Activated T-cell treated with anti-CD3 and anti-CD28 coated beads, Interleukin-2, amount 50 U/mL, for 24 hours (primary cell): ENCODE results near the gene SORBS2.

Experiments used
- DNase-seq: peaks from one replicate; pipeline ENCODE4 v3.0.0-alpha.2; 2020
- H3K27ac Mint-ChIP-seq: 2 replicates; pipeline ENCODE4 v1.8.0; 2020; ENCODE audit warnings: mild to moderate bottlenecking, mixed read lengths
- H3K27me3 Mint-ChIP-seq: 2 replicates; pipeline ENCODE4 v1.8.0; 2020; ENCODE audit warnings: mixed read lengths
- H3K36me3 Mint-ChIP-seq: 2 replicates; pipeline ENCODE4 v1.8.0; 2020; ENCODE audit warnings: low read depth, mixed read lengths
- H3K4me1 Mint-ChIP-seq: 2 replicates; pipeline ENCODE4 v1.8.0; 2020; ENCODE audit warnings: low read depth, mixed read lengths
- H3K4me3 Mint-ChIP-seq: 2 replicates; pipeline ENCODE4 v1.8.0; 2020; ENCODE audit warnings: mild to moderate bottlenecking, moderate library complexity, mixed read lengths
- H3K9me3 Mint-ChIP-seq: 2 replicates; pipeline ENCODE4 v1.8.0; 2020; ENCODE audit warnings: mixed read lengths

The SORBS2 gene

GRCh38 chr4:185736882-185737281 is 75.1 kb downstream of the SORBS2 start:
- Mint-ChIP-seq H3K4me3 (no peak overlapping the region), H3K9me3 (no peaks in the 10 kb centered on the region), H3K36me3 (no peaks in the 10 kb centered on the region), H3K27ac (no peak overlapping the region), H3K4me1 (no peaks in the 10 kb centered on the region), H3K27me3 (peaks cover 27% of the 10 kb centered on the region)
- DNase-seq = no peak

DNA sequence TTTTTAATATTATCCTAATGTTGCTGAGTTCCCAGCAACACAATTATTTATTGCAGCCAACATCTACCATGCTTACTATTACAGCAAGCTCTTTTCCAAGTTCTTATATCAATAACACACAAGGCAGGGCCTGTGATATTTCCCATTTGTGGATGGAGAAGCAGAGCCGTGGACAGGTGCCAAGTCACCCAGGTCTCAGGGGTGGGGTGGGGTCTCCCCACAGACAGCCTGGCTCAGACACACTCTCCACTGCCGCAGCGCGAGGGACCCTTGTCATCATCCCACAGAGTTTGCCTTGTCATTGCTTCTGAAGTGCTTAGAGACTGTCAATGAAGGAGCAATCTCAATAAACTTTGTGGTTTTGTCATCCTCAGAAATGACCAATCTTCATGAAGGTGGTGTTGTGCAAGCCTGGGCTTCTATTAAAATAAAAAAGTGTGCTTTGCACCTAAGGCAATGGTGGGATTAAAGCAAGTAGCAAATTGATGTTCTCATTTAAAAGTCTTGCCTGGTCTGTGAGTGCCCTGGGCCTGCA is 76.1 kb downstream of the SORBS2 start:
- DNase-seq = no peak
- H3K36me3 Mint-ChIP-seq = no peaks in the 10 kb centered on the region
- H3K4me1 Mint-ChIP-seq = no peaks in the 10 kb centered on the region
- H3K4me3 Mint-ChIP-seq = no peak overlapping the region
- no peak overlapping the region for H3K27ac Mint-ChIP-seq
- H3K27me3 Mint-ChIP-seq = peaks cover 28% of the 10 kb centered on the region
- H3K9me3 Mint-ChIP-seq = no peaks in the 10 kb centered on the region

DNA sequence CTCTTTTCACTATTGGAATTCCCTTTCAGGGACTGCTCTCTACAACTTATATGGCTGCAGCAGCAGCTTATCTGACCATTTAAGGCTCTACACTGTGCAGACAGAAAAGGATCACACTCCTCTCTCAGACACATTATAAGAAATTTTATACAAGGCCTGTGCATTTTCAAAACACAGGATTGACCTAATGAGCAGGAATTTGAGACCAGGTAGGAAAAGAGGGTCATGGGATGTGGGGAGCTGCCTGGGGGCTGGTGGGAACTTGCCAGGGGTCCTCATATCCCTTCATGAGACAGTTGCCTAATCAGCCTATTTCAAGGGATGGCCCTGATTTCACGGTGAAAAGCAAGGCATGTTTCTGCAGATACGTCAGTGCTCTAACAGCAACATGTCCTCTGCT is 77.1 kb downstream of the SORBS2 start:
- no peak overlapping the region for H3K27ac Mint-ChIP-seq

DNA sequence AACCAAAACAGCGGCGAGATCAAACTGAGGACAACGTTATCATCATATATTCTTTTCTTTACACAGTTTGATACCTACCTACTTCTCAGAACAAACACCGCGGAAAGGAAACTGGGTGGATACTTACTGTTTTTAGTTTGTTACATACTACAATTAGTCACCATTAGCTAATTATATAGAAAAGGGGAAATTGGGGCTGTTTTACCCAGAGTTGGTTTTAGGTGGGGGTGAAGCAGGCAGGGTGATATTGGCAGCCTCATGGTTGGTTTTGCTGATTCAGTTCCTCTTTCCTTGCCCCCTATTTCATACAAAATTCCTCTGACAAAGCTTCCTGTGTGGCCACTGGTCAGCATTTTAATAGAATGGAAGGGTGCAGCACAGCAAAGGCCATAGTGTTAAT is 77.8 kb downstream of the SORBS2 start:
- DNase-seq = no peak
- Mint-ChIP-seq H3K27me3 (peaks cover 28% of the 10 kb centered on the region), H3K4me1 (no peaks in the 10 kb centered on the region), H3K9me3 (no peaks in the 10 kb centered on the region), H3K36me3 (no peaks in the 10 kb centered on the region), H3K27ac (no peak overlapping the region), H3K4me3 (no peak overlapping the region)

More for the DNA sequence above, 77.1 kb downstream of the SORBS2 start:
- Mint-ChIP-seq H3K9me3 (no peaks in the 10 kb centered on the region), H3K36me3 (no peaks in the 10 kb centered on the region), H3K4me1 (no peaks in the 10 kb centered on the region), H3K27me3 (peaks cover 28% of the 10 kb centered on the region), H3K4me3 (no peak overlapping the region)
- no peak for DNase-seq

GRCh38 chr4:185730849-185731608 is 81.0 kb downstream of the SORBS2 start:
- Mint-ChIP-seq H3K9me3 (no peaks in the 10 kb centered on the region), H3K27ac (no peak overlapping the region), H3K27me3 (peaks cover 28% of the 10 kb centered on the region), H3K4me3 (no peak overlapping the region), H3K36me3 (no peaks in the 10 kb centered on the region), H3K4me1 (no peaks in the 10 kb centered on the region)
- DNase-seq = no peak

GRCh38 chr4:185730387-185730786 is 81.6 kb downstream of the SORBS2 start:
- DNase-seq = no peak
- no peak overlapping the region for H3K27ac Mint-ChIP-seq
- no peaks in the 10 kb centered on the region for H3K9me3 Mint-ChIP-seq
- no peak overlapping the region for H3K4me3 Mint-ChIP-seq
- H3K27me3 Mint-ChIP-seq = peaks cover 26% of the 10 kb centered on the region
- H3K4me1 Mint-ChIP-seq = no peaks in the 10 kb centered on the region
- no peaks in the 10 kb centered on the region for H3K36me3 Mint-ChIP-seq

DNA sequence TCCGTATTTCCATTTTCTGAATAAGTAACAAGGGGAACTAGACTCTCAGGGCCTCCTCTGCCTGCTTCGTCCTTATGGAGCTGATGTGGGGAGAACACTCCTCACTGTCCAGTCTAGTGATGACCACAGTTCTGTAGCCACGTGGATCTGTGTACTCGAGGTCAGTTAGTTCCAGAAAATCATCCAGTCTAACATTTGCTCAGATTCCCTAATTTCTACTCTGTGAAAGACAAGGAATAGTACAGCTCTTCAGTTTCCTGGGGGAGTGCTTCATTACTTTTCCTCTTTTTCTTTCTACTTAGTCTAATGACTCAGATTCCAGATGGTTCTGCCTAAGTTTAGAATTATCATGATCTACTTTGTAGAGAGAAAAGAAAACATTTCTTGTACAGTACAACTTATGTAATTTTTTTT is 82.6 kb downstream of the SORBS2 start:
- H3K36me3 Mint-ChIP-seq = no peaks in the 10 kb centered on the region
- H3K4me3 Mint-ChIP-seq = no peak overlapping the region
- no peak overlapping the region for H3K27ac Mint-ChIP-seq
- H3K9me3 Mint-ChIP-seq = no peaks in the 10 kb centered on the region
- H3K4me1 Mint-ChIP-seq = no peaks in the 10 kb centered on the region
- DNase-seq = no peak
- H3K27me3 Mint-ChIP-seq = peaks cover 20% of the 10 kb centered on the region

DNA sequence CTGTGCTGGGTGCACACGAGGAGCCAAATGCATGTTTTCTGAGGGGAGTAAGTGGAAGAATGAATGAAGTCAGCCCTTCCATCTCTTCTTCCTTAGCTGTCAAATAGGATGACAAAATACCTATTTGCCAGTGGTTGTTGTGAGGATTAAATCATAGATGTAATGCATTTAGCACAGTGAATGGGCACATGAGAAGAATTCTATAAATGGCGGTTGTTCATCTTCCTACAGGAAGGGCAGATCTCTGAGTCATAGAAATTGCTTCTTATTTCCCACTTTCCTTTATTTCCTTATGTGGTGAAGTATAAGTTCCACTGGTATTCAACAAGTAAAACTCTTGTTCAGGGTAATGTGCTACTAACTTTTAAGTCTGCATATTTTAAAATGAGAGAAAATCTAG is 83.1 kb downstream of the SORBS2 start:
- no peaks in the 10 kb centered on the region for H3K4me1 Mint-ChIP-seq
- no peak overlapping the region for H3K4me3 Mint-ChIP-seq
- no peak overlapping the region for H3K27ac Mint-ChIP-seq
- H3K27me3 Mint-ChIP-seq = peaks cover 17% of the 10 kb centered on the region
- H3K9me3 Mint-ChIP-seq = no peaks in the 10 kb centered on the region
- no peaks in the 10 kb centered on the region for H3K36me3 Mint-ChIP-seq
- no peak for DNase-seq

GRCh38 chr4:185726931-185727330 is 85.1 kb downstream of the SORBS2 start:
- no peak for DNase-seq
- no peaks in the 10 kb centered on the region for H3K4me1 Mint-ChIP-seq
- no peak overlapping the region for H3K27ac Mint-ChIP-seq
- H3K36me3 Mint-ChIP-seq = no peaks in the 10 kb centered on the region
- peaks cover under 1% of the 10 kb centered on the region for H3K27me3 Mint-ChIP-seq
- no peaks in the 10 kb centered on the region for H3K9me3 Mint-ChIP-seq
- H3K4me3 Mint-ChIP-seq = no peak overlapping the region

DNA sequence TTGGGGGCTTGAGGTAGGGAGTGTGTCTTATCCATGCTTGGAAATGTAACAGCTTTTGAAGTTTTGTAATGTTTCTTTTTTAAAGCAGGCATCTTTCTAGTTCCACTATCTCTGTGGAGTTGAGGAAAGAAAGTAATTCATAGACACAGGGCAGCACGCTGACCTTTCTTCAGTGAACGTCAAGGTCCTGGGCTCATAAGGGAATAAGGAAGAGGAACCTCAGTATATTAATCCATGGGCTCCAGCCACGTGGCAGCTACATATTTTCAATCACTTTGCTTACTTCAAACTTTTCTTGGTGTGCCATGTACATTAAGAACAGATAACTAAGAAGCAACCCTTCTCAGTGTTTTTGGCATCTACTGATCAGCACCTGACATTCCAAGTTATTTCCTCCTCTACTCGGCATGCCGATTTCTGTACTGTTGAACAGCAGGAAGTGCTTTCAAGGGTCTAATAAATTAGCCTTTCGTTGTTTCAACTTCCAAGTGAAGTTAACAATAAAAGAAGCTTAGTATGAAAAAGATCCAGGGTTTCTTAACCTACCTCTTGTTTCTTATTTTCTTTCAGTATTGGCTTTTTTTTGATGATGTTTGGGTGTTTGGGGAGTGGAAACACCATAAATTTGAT is 88.2 kb downstream of the SORBS2 start:
- no peak for DNase-seq
- Mint-ChIP-seq H3K27me3 (no peaks in the 10 kb centered on the region), H3K4me3 (no peak overlapping the region), H3K9me3 (no peaks in the 10 kb centered on the region), H3K36me3 (no peaks in the 10 kb centered on the region), H3K4me1 (no peaks in the 10 kb centered on the region), H3K27ac (no peak overlapping the region)

- Mint-ChIP-seq H3K4me3 (no peak overlapping the region), H3K27ac (no peak overlapping the region)
Measured at GRCh38 chr4:185722029-185722316, 90.0 kb downstream of the SORBS2 start.

GRCh38 chr4:185721190-185722028 is 90.6 kb downstream of the SORBS2 start:
- H3K9me3 Mint-ChIP-seq = no peaks in the 10 kb centered on the region
- no peak overlapping the region for H3K27ac Mint-ChIP-seq
- no peaks in the 10 kb centered on the region for H3K4me1 Mint-ChIP-seq
- no peaks in the 10 kb centered on the region for H3K36me3 Mint-ChIP-seq
- DNase-seq = no peak
- no peaks in the 10 kb centered on the region for H3K27me3 Mint-ChIP-seq
- H3K4me3 Mint-ChIP-seq = no peak overlapping the region

More at GRCh38 chr4:185722029-185722316, 90.0 kb downstream of the SORBS2 start:
- no peaks in the 10 kb centered on the region for H3K9me3 Mint-ChIP-seq
- no peaks in the 10 kb centered on the region for H3K4me1 Mint-ChIP-seq
- no peak for DNase-seq
- no peaks in the 10 kb centered on the region for H3K36me3 Mint-ChIP-seq
- H3K27me3 Mint-ChIP-seq = no peaks in the 10 kb centered on the region

GRCh38 chr4:185719500-185719858 is 92.5 kb downstream of the SORBS2 start:
- H3K36me3 Mint-ChIP-seq = no peaks in the 10 kb centered on the region
- H3K4me1 Mint-ChIP-seq = no peaks in the 10 kb centered on the region
- H3K27me3 Mint-ChIP-seq = peaks cover under 1% of the 10 kb centered on the region
- H3K27ac Mint-ChIP-seq = no peak overlapping the region
- H3K4me3 Mint-ChIP-seq = no peak overlapping the region
- DNase-seq = no peak
- no peaks in the 10 kb centered on the region for H3K9me3 Mint-ChIP-seq

GRCh38 chr4:185718578-185719499 is 93.2 kb downstream of the SORBS2 start:
- no peak overlapping the region for H3K4me3 Mint-ChIP-seq
- no peak overlapping the region for H3K27ac Mint-ChIP-seq
- DNase-seq = no peak
- H3K27me3 Mint-ChIP-seq = peaks cover 3% of the 10 kb centered on the region
- no peaks in the 10 kb centered on the region for H3K36me3 Mint-ChIP-seq
- no peaks in the 10 kb centered on the region for H3K9me3 Mint-ChIP-seq
- H3K4me1 Mint-ChIP-seq = no peaks in the 10 kb centered on the region
